DND-41 (cell line): ENCODE data around the gene DCANP1.

Source experiments
- CTCF ChIP-seq: IDR thresholded peaks from 2 replicates; pipeline ENCODE4 v1.5.1; 2012; ENCODE audit warnings: borderline replicate concordance, low read length, moderate library complexity, mild to moderate bottlenecking; ENCODE audit not compliant: poor library complexity, severe bottlenecking; ENCODE audit errors: extremely low read depth
- EZH2 ChIP-seq: IDR thresholded peaks from 3 replicates; pipeline ENCODE4 v1.6.1; 2012; ENCODE audit warnings: borderline replicate concordance, low read depth, mild to moderate bottlenecking, moderate library complexity, low read length, inconsistent platforms; ENCODE audit not compliant: severe bottlenecking

DNA sequence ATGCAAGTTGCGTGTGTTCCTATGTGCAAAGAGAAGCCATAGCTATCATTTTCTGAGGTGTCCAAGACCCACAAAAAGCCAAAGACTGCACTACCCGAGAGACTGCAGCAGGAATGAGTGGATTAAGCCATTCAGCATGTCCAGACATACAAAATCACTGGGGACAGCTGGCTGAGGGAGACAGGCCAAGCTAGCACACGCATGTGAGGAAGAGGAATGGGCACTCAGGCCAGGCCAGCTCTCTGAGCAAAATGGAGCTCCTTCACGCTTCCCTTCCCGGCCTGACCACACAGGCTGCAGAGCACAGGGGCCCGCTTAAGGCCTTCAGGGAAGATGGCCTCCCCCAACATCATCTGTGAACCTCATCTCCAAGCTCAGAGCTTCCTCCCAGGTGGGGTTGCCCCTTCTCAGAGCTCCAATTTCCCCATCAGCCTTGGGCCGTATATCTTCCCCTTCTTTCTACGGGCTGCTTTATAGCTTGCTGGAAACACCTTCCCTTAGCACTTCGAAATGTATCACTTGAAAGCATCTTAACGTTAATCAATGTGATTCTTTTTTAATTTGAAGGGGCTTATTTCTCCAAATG, 8.4 kb downstream of the DCANP1 start:
- TF ChIP-seq CTCF: no peak
- TF ChIP-seq EZH2: no peak
